Hepatocyte (in vitro differentiated cells): ENCODE results near the gene POU2AF3.

Experiments used
- EZH2 ChIP-seq: fragments of 200-600 bp; sonication (generic); IDR thresholded peaks from 2 replicates; pipeline ENCODE4 v1.6.1; 2016; ENCODE audit warnings: antibody characterized with exemption, mild to moderate bottlenecking, borderline replicate concordance
- EZH2phosphoT487 ChIP-seq: fragments of 200-600 bp; sonication (generic); IDR thresholded peaks from one replicate; pipeline ENCODE4 v1.6.1; 2018; ENCODE audit warnings: antibody characterized with exemption, mild to moderate bottlenecking, low read depth, moderate library complexity; ENCODE audit not compliant: unreplicated experiment, severe bottlenecking
- TF ChIP-seq, protein P1 (sequence below): fragments of 200-600 bp; sonication (generic); IDR thresholded peaks from 2 replicates; pipeline ENCODE4 v1.5.1; 2016; ENCODE audit warnings: antibody characterized with exemption, mild to moderate bottlenecking; ENCODE audit not compliant: poor library complexity

DNA sequence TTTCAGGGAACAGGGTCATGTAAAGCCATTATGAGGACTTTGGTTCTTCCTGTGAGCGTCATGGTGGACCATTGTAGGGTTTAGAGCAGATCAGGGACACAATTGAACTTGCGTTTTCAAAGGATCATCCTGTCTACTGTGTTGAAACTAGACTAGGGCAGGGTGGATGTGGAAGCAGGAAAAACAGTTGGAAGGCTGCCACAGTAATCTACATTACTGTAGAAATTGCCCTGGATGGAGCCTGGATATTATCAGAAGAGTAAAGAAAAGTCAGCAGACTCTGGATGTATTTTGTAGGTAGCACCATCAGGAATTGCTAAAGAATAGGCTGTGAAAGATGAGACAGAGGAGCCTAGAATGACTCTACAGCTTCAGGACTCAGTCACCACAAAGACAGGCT, 47.4 kb upstream of the POU2AF3 start:
- TF ChIP-seq, protein P1, sequence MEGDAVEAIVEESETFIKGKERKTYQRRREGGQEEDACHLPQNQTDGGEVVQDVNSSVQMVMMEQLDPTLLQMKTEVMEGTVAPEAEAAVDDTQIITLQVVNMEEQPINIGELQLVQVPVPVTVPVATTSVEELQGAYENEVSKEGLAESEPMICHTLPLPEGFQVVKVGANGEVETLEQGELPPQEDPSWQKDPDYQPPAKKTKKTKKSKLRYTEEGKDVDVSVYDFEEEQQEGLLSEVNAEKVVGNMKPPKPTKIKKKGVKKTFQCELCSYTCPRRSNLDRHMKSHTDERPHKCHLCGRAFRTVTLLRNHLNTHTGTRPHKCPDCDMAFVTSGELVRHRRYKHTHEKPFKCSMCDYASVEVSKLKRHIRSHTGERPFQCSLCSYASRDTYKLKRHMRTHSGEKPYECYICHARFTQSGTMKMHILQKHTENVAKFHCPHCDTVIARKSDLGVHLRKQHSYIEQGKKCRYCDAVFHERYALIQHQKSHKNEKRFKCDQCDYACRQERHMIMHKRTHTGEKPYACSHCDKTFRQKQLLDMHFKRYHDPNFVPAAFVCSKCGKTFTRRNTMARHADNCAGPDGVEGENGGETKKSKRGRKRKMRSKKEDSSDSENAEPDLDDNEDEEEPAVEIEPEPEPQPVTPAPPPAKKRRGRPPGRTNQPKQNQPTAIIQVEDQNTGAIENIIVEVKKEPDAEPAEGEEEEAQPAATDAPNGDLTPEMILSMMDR, result no peak
- TF ChIP-seq EZH2 (no peak), EZH2phosphoT487 (no peak)
